OCI-LY7 (cell line): ENCODE data around the gene CDKN2C.

Source experiments
- CTCF ChIP-seq: fragments of 200-600 bp; sonication (generic); conservative IDR thresholded peaks from 2 replicates; pipeline ENCODE4 v1.5.1; 2014; ENCODE audit warnings: mild to moderate bottlenecking, antibody characterized with exemption, low read length, moderate library complexity, mixed read lengths
- EZH2phosphoT487 ChIP-seq: fragments of 200-600 bp; sonication (generic); IDR thresholded peaks from 2 replicates; pipeline ENCODE4 v1.6.1; 2018; ENCODE audit warnings: low read depth, borderline replicate concordance, mild to moderate bottlenecking, mixed run types, antibody characterized with exemption, low read length, moderate library complexity, mixed read lengths

GRCh38 chr1:50975436-50975835 is 5.4 kb downstream of the CDKN2C start:
- TF ChIP-seq CTCF (no peak), EZH2phosphoT487 (no peak)
